Renal cortical epithelial cell (primary cell): Measurements from ENCODE around the gene GAS2. TPM values are rescaled to one million over a fixed set of nuclear protein-coding genes. Genes with fewer than 3 reads are reported as not detected.
"Not testable (repeated sequence)": the region's sequence is repeated elsewhere in the genome, so short reads cannot be mapped to it uniquely, and the experiment has no call there.

Experiments
- DNase-seq: peaks from one replicate; pipeline ENCODE4 v3.0.0-alpha.2; 2011; ENCODE audit warnings: low read depth
- total RNA-seq: library from RNA; depleted of rRNA; stranded (reverse); fragments of >200 nt; gene quantifications from 2 replicates; pipeline ENCODE4 v1.2.3, GENCODE V29; 2014

GAS2 gene
- total RNA-seq = 1.0 and 4.4 TPM in 2 replicates

DNA sequence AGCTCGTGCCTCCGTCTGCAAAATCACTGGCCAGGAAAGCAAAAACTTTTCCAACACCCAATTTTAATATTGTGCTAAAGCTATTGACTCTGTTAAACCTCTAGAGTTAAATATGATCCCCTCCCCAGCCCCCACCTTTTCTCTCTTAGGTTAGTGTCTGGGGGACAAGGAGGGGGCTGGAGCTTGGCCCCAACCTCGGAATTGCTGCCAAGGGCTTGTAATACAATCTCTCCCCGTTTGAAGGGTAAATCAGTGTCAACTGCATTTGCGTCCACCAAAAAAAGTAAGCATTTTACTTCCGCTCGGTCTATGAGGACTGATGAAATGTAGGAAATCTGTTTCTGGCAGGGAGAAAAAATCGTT lies at the start of gene GAS2:
GAS2 (plus strand) TSS at position 287 of the 363 bp plus-strand sequence. CDS start 8,259 bp downstream, outside the sequence.
- no peak for DNase-seq

DNA sequence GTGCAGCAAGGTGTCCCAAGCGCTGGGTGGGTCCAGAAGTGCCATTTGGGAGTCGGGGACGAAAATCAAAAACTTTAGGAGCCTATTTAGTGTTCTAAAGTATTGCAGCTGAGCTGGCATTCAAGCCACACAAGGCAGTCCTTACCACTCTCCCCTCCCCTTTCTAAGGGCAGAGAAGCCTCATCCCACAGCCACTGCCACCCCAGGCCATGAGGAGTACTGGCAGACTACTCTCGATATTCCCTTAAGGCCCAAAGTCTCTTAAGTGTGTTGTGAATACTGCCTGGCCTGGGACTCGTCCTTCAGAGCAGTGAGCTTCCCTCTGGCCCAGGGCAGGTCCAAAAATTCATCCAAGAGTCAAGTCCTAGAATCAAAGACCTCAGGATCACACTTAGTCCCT lies 48.5 kb upstream of the GAS2 start:
- no peak for DNase-seq

GRCh38 chr11:22624742-22625447 lies 41.5 kb upstream of the GAS2 start:
- DNase-seq = peak; percentile 58

GRCh38 chr11:22625448-22626287 lies 40.7 kb upstream of the GAS2 start, which contains the start of gene FANCF:
TSS of gene FANCF (minus strand) at chr11:22625823. CDS start at chr11:22625810, 13 bp downstream.
- DNase-seq = peak; percentile 98

GRCh38 chr11:22626573-22627239 lies 39.7 kb upstream of the GAS2 start:
- DNase-seq = no peak

DNA sequence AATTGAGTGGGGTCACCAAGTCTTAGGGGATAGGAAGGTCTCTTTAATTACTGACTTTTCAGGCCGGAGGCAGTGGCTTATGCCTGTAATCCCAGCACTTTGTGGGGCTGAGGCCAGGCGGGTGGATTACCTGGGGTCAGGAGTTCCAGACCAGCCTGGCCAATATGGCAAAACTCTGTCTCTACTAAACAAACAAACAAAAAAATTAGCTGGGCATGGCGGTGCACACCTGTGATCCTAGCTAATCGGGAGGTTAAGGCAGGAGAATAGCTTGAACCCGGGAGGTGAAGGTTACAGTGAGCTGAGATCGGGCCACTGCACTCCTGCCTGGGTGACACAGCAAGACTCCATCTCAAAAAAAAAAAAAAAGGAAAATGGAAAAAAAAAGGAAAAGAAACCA lies 39.0 kb upstream of the GAS2 start:
- no peak for DNase-seq

DNA sequence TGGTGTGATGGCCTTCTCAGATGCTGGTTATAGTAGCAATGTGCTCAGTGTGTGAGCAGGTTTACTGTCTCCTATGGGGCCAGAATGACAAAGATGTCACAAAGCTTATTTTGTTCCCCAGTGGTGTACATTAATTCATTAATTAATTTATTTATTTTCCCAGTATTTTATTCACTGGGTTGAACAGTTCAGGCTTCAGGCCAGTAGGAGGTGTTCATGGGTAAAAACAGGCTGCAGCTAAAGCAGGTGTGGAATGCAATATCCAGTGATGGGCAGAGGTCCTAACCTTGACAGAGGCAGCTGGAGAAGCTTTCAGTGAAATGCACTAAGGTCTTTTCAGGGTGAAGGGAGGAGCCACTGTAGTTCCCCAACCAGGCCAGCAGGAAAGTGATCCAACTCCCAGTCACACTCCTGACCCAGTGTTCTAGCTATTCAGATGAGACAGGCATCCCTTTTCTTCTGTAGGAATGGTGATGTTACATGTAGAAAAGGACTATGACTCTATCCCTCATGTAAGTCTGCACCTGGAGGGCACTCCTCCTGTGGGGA lies 33.0 kb upstream of the GAS2 start:
- no peak for DNase-seq

GRCh38 chr11:22634897-22635629 lies 31.3 kb upstream of the GAS2 start:
- peak; percentile 70 for DNase-seq

- no peak for DNase-seq
Observed at GRCh38 chr11:22635689-22636088, 30.7 kb upstream of the GAS2 start.

GRCh38 chr11:22640862-22641261 lies 25.5 kb upstream of the GAS2 start:
- DNase-seq = no peak

DNA sequence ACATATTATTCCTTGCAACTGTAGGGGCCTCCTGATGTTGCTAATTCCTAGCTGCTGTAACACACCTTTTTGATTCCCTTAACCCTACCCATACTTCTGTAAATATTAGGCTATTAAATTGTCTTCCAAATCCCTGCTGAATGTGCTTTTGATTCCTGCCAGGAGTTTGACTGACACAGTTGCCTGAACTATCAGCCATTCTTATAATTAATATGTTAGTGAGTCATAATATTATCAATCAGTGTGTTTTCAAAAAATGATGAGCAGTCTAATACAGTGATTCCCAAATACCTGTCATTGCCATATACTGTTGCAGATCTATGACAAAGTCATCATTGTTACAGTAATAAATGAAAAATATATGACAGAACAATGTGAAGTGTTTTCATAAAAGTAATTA lies 24.9 kb upstream of the GAS2 start:
- DNase-seq = no peak

DNA sequence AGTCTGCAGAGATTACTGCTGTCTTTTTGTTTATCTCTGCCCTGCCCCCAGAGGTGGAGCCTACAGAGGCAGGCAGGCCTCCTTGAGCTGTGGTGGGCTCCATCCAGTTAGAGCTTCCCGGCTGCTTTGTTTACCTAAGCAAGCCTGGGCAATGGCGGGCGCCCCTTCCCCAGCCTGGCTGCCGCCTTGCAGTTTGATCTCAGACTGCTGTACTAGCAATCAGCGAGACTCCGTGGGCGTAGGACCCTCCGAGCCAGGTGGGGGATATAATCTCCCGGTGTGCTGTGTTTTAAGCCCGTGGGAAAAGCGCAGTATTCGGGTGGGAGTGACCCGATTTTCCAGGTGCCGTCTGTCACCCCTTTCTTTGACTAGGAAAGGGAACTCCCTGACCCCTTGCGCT lies 14.1 kb upstream of the GAS2 start:
- DNase-seq = not testable (repeated sequence)

DNA sequence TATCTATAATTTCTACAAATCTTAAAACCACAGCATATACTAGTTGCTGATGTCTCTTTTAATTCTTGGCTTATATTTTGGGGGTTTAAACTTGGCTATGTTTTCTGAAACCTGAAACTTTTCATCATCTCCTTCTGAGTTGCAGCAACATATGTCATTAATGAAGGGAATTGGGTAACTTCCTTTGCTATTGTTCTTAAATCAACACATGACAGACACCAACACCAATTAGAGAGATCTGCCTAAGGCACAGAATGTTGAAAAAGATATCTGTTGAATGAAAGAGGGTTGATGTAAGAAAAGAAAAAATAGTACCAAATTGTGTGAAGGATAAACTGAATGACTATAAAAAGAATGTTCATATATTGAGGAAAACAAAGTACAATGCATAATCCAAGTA lies 10.3 kb upstream of the GAS2 start:
- DNase-seq = peak; percentile 49

DNA sequence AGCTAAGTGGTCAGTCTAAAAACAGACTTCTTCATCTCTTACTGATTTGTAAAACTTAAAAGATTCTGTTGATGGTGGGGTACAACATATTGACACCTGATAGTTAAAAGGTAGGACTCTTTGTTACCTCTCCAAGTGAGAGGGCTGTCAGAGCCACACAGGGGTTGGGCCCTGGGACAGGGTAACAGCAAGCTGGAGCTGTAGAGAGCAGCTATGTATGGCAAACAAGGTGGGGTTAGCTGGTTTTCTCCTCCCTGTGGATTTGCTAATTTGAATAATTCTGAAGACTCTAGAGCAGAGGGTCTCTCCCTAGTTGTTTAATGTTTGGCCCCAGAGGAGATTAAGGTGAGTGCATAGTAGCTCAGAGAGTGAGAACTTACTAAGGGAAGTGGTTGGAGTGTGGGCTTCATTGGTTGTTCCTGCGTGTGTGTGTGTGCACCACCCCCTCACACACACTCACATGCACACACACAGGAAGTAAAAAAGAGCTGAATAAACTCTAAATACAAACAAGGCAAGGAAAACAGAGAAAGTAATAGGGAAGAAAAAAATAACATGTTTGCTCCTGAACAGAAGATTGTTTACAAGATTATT lies 9.2 kb upstream of the GAS2 start:
- DNase-seq = no peak

- DNase-seq = no peak
Observed at GRCh38 chr11:22659783-22660182, 6.6 kb upstream of the GAS2 start.

DNA sequence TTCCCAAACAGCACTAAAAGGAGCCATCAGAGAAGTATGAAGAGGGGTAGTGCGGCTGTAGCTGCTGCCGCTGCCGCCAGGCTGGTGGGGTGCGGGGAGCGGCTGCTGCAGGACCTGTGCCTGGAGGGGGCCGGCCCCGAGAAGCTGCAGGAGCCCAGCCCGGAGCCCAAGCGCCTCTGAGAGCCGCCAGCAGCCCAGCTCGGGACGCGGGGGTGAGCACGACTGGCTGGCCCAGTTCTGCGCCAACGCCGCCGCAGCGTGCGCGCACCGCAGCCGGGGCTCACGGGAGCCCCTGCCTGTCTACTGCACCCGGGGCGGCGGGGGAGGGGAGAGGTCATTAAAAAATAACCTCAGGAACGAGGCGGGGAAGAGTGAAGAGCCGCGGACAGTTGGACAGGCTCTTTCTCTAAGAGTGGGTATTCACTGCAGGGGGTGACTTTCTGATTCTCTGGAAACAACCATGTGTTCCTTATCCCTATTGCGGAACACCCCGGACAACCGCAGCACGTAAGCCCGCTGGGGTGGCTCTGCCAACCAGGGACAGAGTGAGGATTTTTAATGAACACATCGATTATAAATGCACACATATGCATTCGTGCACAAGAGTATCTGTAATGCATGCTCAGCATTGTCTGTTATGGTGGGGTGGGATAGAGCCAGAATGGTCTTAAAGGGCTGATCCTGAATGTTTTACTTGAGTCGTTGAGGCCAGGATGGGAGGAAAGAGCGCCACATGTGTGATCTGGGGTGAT lies 453 bp downstream of the GAS2 start:
- peak; percentile 13 for DNase-seq

- DNase-seq = peak; percentile 70
Observed at GRCh38 chr11:22668005-22668796, 1.8 kb downstream of the GAS2 start.

DNA sequence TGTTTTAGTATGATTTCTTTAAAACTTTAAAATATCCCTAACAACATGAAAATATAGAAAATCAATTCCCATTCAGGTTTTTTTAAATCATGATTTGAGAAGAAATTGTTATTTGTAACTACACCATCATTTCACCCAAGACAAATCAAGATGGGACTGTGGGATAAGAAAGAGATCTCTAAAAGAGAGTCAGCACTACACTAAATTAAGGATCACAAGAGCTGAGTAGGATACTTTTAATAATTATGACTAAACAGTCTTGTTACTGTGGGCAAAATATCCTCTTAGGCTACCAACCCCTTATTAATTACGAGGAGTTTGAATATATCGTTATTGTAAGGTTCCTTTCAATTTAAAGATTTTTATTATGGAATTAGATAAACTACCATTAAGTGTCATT lies 3.0 kb downstream of the GAS2 start:
- DNase-seq = no peak

GRCh38 chr11:22670830-22671229 lies 4.4 kb downstream of the GAS2 start:
- DNase-seq = peak; percentile 23

DNA sequence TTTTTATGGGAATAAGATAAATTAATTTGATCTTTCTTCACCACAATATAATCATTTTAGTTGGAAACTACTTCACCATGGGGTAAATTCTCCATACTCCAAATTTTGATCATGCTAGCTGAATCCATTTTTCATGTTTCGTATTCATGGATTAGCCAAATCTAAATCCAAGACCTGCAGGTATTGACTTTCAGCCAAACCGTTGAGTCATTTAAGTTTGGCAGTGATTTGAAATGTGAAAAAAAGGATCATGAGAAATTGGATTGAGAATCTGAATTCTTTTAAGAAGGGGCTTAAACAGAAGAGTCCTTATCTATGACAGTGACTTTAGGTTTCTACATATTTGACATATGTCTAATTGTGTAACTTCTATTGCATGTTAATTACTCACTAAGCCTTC lies 5.3 kb downstream of the GAS2 start:
- no peak for DNase-seq
